Stimulated activated CD8-positive, alpha-beta memory T cell treated with anti-CD3 and anti-CD28 coated beads, Interleukin-12 subunit alpha, Interleukin-12 subunit beta, amount 100 ng/mL, for 24 hours (primary cell): ENCODE data around the gene HOXC6.

Experiments used
- DNase-seq: peaks from one replicate; pipeline ENCODE4 v3.0.0-alpha.2; 2020; ENCODE audit errors: extremely low read depth

The HOXC6 gene

GRCh38 chr12:54016051-54016450 lies 12.2 kb upstream of the HOXC6 start:
- no peak for DNase-seq

GRCh38 chr12:54016478-54016964 lies 11.7 kb upstream of the HOXC6 start:
- no peak for DNase-seq

- DNase-seq, result no peak
These were observed 11.0 kb upstream of the HOXC6 start for GRCh38 chr12:54017027-54017788.

GRCh38 chr12:54017878-54018467 lies 10.3 kb upstream of the HOXC6 start:
- peak; percentile 51 for DNase-seq

- no peak for DNase-seq
These were observed 9.7 kb upstream of the HOXC6 start for GRCh38 chr12:54018468-54018984.

- DNase-seq, result no peak
These were observed 9.0 kb upstream of the HOXC6 start for GRCh38 chr12:54019091-54019811.

GRCh38 chr12:54019924-54020590 lies 8.2 kb upstream of the HOXC6 start:
- no peak for DNase-seq

- no peak for DNase-seq
These were observed 7.4 kb upstream of the HOXC6 start for GRCh38 chr12:54020591-54021405.

- no peak for DNase-seq
These were observed 6.7 kb upstream of the HOXC6 start for GRCh38 chr12:54021432-54022013.

GRCh38 chr12:54022960-54023884 lies 5.0 kb upstream of the HOXC6 start:
- no peak for DNase-seq

GRCh38 chr12:54024127-54024526 lies 4.1 kb upstream of the HOXC6 start:
- no peak for DNase-seq

GRCh38 chr12:54024581-54025305 lies 3.5 kb upstream of the HOXC6 start:
- DNase-seq, result no peak

GRCh38 chr12:54025499-54026405 lies 2.5 kb upstream of the HOXC6 start:
- no peak for DNase-seq

GRCh38 chr12:54026640-54027441 lies 1.4 kb upstream of the HOXC6 start:
- DNase-seq, result no peak

- DNase-seq, result no peak
These were observed 826 bp upstream of the HOXC6 start for GRCh38 chr12:54027442-54027786.

GRCh38 chr12:54029529-54030441 lies 1.5 kb downstream of the HOXC6 start:
- no peak for DNase-seq
